Activated B cell treated with CpG ODN at 0.5 μM for 24 hours (primary cell): ENCODE measurements around the gene PKP1. TPM values are rescaled to one million over a fixed set of nuclear protein-coding genes. Genes with fewer than 3 reads are reported as not detected.

ENCODE experiments used
- ATAC-seq: fragments of 200-7000 bp; cut with Tn5 transposase; one replicate; pipeline ENCODE4 v1.10.0; 2021; ENCODE audit warnings: low read depth, mild to moderate bottlenecking, moderate library complexity
- CTCF ChIA-PET: fragments of 350-600 bp; sonication (Branson Sonifier 250); formaldehyde crosslinking; loops from one replicate; lab custom pipeline; 2021; ENCODE audit warnings: antibody characterized with exemption; lab: Charles Lee
- POLR2A ChIA-PET: fragments of 350-600 bp; sonication (Branson Sonifier 250); formaldehyde crosslinking; loops from one replicate; lab custom pipeline; 2021; ENCODE audit warnings: antibody characterized with exemption; lab: Charles Lee
- DNase-seq: peaks from one replicate; pipeline ENCODE4 v3.0.0; 2022
- H3K27ac Mint-ChIP-seq: one replicate; pipeline ENCODE4 v1.8.0; 2020; ENCODE audit warnings: mixed read lengths
- H3K27me3 Mint-ChIP-seq: one replicate; pipeline ENCODE4 v1.8.0; 2021; ENCODE audit warnings: mixed read lengths
- H3K36me3 Mint-ChIP-seq: one replicate; pipeline ENCODE4 v1.8.0; 2021; ENCODE audit warnings: low read depth, mixed read lengths
- H3K4me1 Mint-ChIP-seq: one replicate; pipeline ENCODE4 v1.8.0; 2021; ENCODE audit warnings: mixed read lengths
- H3K4me3 Mint-ChIP-seq: one replicate; pipeline ENCODE4 v1.8.0; 2020; ENCODE audit warnings: mild to moderate bottlenecking, mixed read lengths
- H3K9me3 Mint-ChIP-seq: one replicate; pipeline ENCODE4 v1.8.0; 2020; ENCODE audit warnings: mixed read lengths
- intact Hi-C: fragments of 100-400 bp; cut with micrococcal nuclease; formaldehyde crosslinking; loops from one replicate; pipeline ENCODE4 v1.15.1; 2024
- total RNA-seq: library from RNA; stranded (reverse); gene quantifications from 2 replicates; pipeline ENCODE4 v1.2.3, GENCODE V29; 2022
- TF ChIP-seq, protein P1 (sequence below): fragments of 200-600 bp; IDR thresholded peaks from one replicate; pipeline ENCODE4 v1.8.0; 2022; ENCODE audit warnings: antibody characterized with exemption, mild to moderate bottlenecking

Gene PKP1
- total RNA-seq, 1 donor from 2014 or later = not detected

DNA sequence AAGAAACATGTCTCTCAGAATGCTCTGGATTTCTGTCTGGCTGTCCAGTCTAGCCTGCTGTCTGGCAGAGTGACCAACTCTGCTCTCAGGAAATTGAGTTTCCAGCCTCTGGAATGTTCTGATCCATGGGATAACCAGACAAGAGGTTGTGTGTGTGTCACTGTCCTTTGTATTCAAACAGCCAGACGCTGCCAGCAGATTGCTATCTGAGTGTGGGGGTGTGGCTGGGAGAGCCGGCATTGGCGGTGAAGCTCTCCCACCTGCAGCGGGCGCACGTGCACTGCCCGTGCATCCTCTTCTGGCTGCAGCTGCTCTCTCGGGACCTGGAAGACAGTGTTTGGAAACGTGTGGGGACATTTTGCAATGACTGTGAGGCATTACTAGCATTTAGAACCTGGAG lies 26.1 kb downstream of the PKP1 start:
- H3K27ac Mint-ChIP-seq = no peak overlapping the region
- intact Hi-C loops = no loop called here
- no peaks in the 10 kb centered on the region for H3K9me3 Mint-ChIP-seq
- POLR2A ChIA-PET = no interaction called here
- TF ChIP-seq, protein P1, sequence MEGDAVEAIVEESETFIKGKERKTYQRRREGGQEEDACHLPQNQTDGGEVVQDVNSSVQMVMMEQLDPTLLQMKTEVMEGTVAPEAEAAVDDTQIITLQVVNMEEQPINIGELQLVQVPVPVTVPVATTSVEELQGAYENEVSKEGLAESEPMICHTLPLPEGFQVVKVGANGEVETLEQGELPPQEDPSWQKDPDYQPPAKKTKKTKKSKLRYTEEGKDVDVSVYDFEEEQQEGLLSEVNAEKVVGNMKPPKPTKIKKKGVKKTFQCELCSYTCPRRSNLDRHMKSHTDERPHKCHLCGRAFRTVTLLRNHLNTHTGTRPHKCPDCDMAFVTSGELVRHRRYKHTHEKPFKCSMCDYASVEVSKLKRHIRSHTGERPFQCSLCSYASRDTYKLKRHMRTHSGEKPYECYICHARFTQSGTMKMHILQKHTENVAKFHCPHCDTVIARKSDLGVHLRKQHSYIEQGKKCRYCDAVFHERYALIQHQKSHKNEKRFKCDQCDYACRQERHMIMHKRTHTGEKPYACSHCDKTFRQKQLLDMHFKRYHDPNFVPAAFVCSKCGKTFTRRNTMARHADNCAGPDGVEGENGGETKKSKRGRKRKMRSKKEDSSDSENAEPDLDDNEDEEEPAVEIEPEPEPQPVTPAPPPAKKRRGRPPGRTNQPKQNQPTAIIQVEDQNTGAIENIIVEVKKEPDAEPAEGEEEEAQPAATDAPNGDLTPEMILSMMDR = no peak
- H3K4me1 Mint-ChIP-seq = no peaks in the 10 kb centered on the region
- peaks cover 18% of the 10 kb centered on the region for H3K27me3 Mint-ChIP-seq
- no peak overlapping the region for H3K4me3 Mint-ChIP-seq
- ATAC-seq = no peak
- CTCF ChIA-PET = no interaction called here
- H3K36me3 Mint-ChIP-seq = no peaks in the 10 kb centered on the region
- DNase-seq = no peak

DNA sequence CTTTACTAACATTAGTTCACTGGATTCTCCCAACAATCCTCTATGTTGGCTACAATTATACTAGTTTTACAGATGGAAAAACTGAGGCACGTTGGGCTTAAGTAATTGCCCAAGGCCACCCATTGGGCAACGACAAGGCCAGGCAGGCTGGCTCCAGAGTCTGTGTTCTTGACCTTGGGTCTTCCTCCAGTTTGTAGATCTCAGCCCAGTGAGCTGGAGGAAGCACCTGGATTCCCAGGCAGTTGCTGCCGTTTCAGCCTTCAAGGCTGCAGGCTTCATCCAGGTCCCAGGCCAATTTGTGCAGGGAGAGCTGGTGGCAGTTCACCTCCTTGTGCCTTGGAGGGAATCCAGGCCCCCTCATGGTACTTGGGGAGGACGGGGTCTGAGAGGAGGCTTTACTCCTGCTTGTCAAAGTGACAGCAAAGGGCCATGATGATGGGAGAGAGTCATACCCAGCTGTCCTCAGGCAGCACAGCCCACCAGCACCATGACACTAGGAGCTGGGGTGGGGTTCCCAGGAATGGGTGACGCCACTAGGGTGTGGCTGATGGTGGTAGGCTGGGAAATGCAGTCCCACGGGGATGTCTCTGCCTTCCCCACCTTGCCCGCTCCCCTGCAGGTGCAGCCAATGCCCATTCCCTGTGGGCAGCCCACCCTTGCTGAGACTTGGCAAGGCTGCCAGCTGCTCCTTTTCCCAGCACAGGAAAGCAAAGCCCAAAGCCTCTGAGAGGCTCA lies 27.1 kb downstream of the PKP1 start:
- no peaks in the 10 kb centered on the region for H3K36me3 Mint-ChIP-seq
- ATAC-seq (no peak), DNase-seq (no peak)
- H3K27me3 Mint-ChIP-seq = peaks cover 23% of the 10 kb centered on the region
- H3K4me3 Mint-ChIP-seq = no peak overlapping the region
- ChIA-PET POLR2A (no interaction called here), CTCF (no interaction called here)
- no peaks in the 10 kb centered on the region for H3K4me1 Mint-ChIP-seq
- TF ChIP-seq, protein P1 = no peak
- no peaks in the 10 kb centered on the region for H3K9me3 Mint-ChIP-seq
- H3K27ac Mint-ChIP-seq = no peak overlapping the region
- intact Hi-C loops = no loop called here

DNA sequence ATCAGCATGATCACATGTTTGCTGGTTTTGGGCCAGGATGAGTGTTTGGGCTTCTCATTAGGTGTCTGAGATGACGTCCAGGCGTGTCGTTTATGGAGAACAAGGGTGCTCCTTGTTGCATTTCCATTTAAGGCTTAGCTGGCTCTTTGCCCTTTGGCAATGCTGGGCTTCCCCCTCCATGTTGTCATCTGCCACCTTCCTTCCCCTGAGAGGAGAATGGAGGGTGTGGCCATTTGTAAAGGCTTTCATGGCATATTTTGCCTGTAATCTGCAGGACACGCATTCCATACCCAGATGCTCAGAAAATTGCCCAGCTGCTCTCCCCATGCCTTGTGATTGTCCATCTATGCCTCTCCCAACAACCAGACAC lies 27.7 kb downstream of the PKP1 start:
- ATAC-seq = no peak
- intact Hi-C loops = no loop called here
- ChIA-PET POLR2A (no interaction called here), CTCF (no interaction called here)
- no peak for DNase-seq
- no peak overlapping the region for H3K4me3 Mint-ChIP-seq
- H3K36me3 Mint-ChIP-seq = no peaks in the 10 kb centered on the region
- H3K27me3 Mint-ChIP-seq = peaks cover 24% of the 10 kb centered on the region
- H3K4me1 Mint-ChIP-seq = no peaks in the 10 kb centered on the region
- no peaks in the 10 kb centered on the region for H3K9me3 Mint-ChIP-seq
- H3K27ac Mint-ChIP-seq = no peak overlapping the region
- TF ChIP-seq, protein P1 = no peak

DNA sequence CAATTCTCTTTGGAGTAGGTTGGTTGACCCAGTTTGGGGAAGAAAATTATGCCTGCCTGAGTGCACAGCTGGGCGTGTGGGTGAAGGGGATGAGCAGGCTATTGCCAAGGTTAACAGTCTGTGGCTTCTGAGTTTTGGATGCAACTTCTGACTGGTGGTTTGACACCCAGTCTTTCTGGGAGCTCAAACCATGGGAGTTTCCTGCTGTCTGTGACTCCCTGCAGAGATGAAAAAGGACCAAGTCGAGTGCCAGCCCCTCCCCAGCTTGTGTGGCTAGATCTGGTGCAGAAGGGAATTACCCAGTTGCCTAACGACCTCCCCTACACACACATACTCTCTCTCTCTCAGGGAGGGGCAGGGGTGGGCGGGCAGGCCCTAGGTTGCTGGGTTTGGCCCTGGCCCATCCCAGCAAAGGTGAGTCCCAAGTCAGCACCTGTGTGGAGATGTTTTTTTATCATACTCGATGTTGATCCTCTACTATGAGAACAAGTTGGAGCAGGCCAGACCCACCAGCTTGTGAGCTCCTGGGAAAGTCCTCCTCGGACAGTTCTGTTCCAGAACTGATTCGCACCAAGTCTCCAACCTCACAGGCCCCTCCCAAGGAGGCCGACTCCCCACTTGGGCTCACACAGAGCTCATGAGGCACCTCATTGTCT lies 28.2 kb downstream of the PKP1 start:
- Mint-ChIP-seq H3K4me3 (no peak overlapping the region), H3K27me3 (peaks cover 23% of the 10 kb centered on the region), H3K9me3 (no peaks in the 10 kb centered on the region), H3K36me3 (no peaks in the 10 kb centered on the region), H3K4me1 (no peaks in the 10 kb centered on the region), H3K27ac (no peak overlapping the region)
- ChIA-PET POLR2A (no interaction called here), CTCF (no interaction called here)
- ATAC-seq (no peak), DNase-seq (no peak)
- TF ChIP-seq, protein P1 = no peak
- intact Hi-C loops = no loop called here

- Mint-ChIP-seq H3K4me3 (no peak overlapping the region), H3K4me1 (no peaks in the 10 kb centered on the region), H3K27me3 (peaks cover 23% of the 10 kb centered on the region), H3K27ac (no peak overlapping the region), H3K36me3 (no peaks in the 10 kb centered on the region), H3K9me3 (no peaks in the 10 kb centered on the region)
- no peak for ATAC-seq
- DNase-seq = no peak
- TF ChIP-seq, protein P1 = no peak
- intact Hi-C loops = no loop called here
- CTCF ChIA-PET = no interaction called here
- POLR2A ChIA-PET = no interaction called here
Observed at GRCh38 chr1:201312298-201312697, 29.0 kb downstream of the PKP1 start.
